ENCODE data around the gene NAA11.
"Not testable (repeated sequence)": the region's sequence is repeated elsewhere in the genome, so short reads cannot be mapped to it uniquely, and the experiment has no call there.

NAA11 gene

GRCh38 chr4:79308137-79308536 is 17.7 kb downstream of the NAA11 start:
- DNase-seq (ENCODE audit: low spot score) = no peak

- DNase-seq (ENCODE audit: low spot score) = no peak
Measured at GRCh38 chr4:79306795-79307194, 19.1 kb downstream of the NAA11 start.

- DNase-seq (ENCODE audit: low spot score) = no peak
Measured at GRCh38 chr4:79300280-79300679, 25.6 kb downstream of the NAA11 start.

GRCh38 chr4:79298484-79298883 is 27.4 kb downstream of the NAA11 start:
- DNase-seq (ENCODE audit: low spot score) = no peak

- DNase-seq (ENCODE audit: low spot score) = no peak
Measured at GRCh38 chr4:79298027-79298426, 27.8 kb downstream of the NAA11 start.

- DNase-seq (ENCODE audit: low spot score) = no peak
Measured at GRCh38 chr4:79297479-79297878, 28.4 kb downstream of the NAA11 start.

- DNase-seq (ENCODE audit: low spot score) = no peak
Measured at GRCh38 chr4:79296768-79297428, 29.0 kb downstream of the NAA11 start.

GRCh38 chr4:79295086-79295485 is 30.8 kb downstream of the NAA11 start:
- peak; percentile 51 for DNase-seq (ENCODE audit: low spot score)

GRCh38 chr4:79294064-79294463 is 31.8 kb downstream of the NAA11 start:
- no peak for DNase-seq (ENCODE audit: low spot score)

GRCh38 chr4:79292008-79292407 is 33.9 kb downstream of the NAA11 start:
- no peak for DNase-seq (ENCODE audit: low spot score)

- peak; percentile 88 for DNase-seq (ENCODE audit: low spot score)
Measured at GRCh38 chr4:79290376-79290775, 35.5 kb downstream of the NAA11 start.

- DNase-seq (ENCODE audit: low spot score) = no peak
Measured at GRCh38 chr4:79288185-79288584, 37.7 kb downstream of the NAA11 start.

GRCh38 chr4:79287718-79288117 is 38.1 kb downstream of the NAA11 start:
- no peak for DNase-seq (ENCODE audit: low spot score)

GRCh38 chr4:79287076-79287475 is 38.8 kb downstream of the NAA11 start:
- DNase-seq (ENCODE audit: low spot score) = no peak

- no peak for DNase-seq (ENCODE audit: low spot score)
Measured at GRCh38 chr4:79281566-79282359, 44.1 kb downstream of the NAA11 start.

GRCh38 chr4:79277467-79277866 is 48.4 kb downstream of the NAA11 start:
- DNase-seq (ENCODE audit: low spot score) = not testable (repeated sequence)

GRCh38 chr4:79273915-79274314 is 51.9 kb downstream of the NAA11 start:
- no peak for DNase-seq (ENCODE audit: low spot score)

- no peak for DNase-seq (ENCODE audit: low spot score)
Measured at GRCh38 chr4:79272761-79273160, 53.1 kb downstream of the NAA11 start.

- DNase-seq (ENCODE audit: low spot score) = no peak
Measured at GRCh38 chr4:79272126-79272525, 53.7 kb downstream of the NAA11 start.

GRCh38 chr4:79267671-79268070 is 58.2 kb downstream of the NAA11 start:
- DNase-seq (ENCODE audit: low spot score) = peak; percentile 29
